HepG2 (cell line): ENCODE data around the gene RP2. TPM values are rescaled to one million over a fixed set of nuclear protein-coding genes. Genes with fewer than 3 reads are reported as not detected.

Experiments
- ATAC-seq: fragments of 200-7000 bp; cut with Tn5 transposase; 3 replicates; pipeline ENCODE4 v1.9.1; 2020; ENCODE audit warnings: mild to moderate bottlenecking, moderate library complexity
- BruUV-seq: library from RNA; stranded (reverse); fragments of 400-500 nt; replicated peaks from 2 replicates; lab custom pipeline; 2021; lab: Mats Ljungman, UMichigan
- CTCF ChIA-PET: fragments of 300-600 bp; formaldehyde crosslinking; extraction: SDS; loops from one replicate; lab custom pipeline; 2021; ENCODE audit warnings: low total read pairs, inconsistent platforms, low intra/inter-chr PET ratio; lab: Yijun Ruan, JAX
- POLR2A ChIA-PET: fragments of 350-600 bp; sonication (Branson Sonifier 250); formaldehyde crosslinking; loops from one replicate; lab custom pipeline; 2020; ENCODE audit warnings: antibody characterized with exemption, inconsistent platforms; lab: Yijun Ruan, JAX
- DNase-seq: peaks from one replicate; pipeline ENCODE4 v3.0.0-alpha.2; 2015; ENCODE audit warnings: low spot score
- FAIRE-seq: peaks from 3 replicates; lab custom pipeline; 2011; peaks lifted over from hg19 to GRCh38; lab: Jason Lieb, UNC
- H2AFZ ChIP-seq: one replicate; pipeline ENCODE4 v1.6.1; 2011; ENCODE audit warnings: low read length, inconsistent platforms
- H3K27ac ChIP-seq: fragments of 300-600 bp; 3 replicates; pipeline ENCODE4 v1.8.0; 2011; ENCODE audit warnings: mixed run types, mild to moderate bottlenecking, mixed read lengths, low read length, inconsistent platforms; ENCODE audit not compliant: insufficient read depth; ENCODE audit errors: extremely low read length
- H3K27me3 ChIP-seq, 2 experiments: fragments of 200-600 bp in 1 of 2; 2 replicates in 1 of 2; 3 replicates in 1 of 2; pipeline versions ENCODE4 v1.6.0 to v1.8.0; 2011; ENCODE audit warnings: low read length in 2 of 2, mild to moderate bottlenecking in 2 of 2, moderate library complexity in 2 of 2, inconsistent platforms in 1 of 2; ENCODE audit not compliant: insufficient read depth in 2 of 2, control insufficient read depth in 1 of 2
- H3K36me3 ChIP-seq, 2 experiments: fragments of 200-600 bp in 1 of 2; replicated peaks in 1 of 2; 2 replicates in 1 of 2; 3 replicates in 1 of 2; pipeline versions ENCODE4 v1.5.1 to v1.8.0; 2011; ENCODE audit warnings: low read length in 2 of 2, inconsistent platforms in 1 of 2; ENCODE audit not compliant: insufficient read depth in 2 of 2, control insufficient read depth in 1 of 2
- H3K4me1 ChIP-seq: 2 replicates; pipeline ENCODE4 v1.5.1; 2012; ENCODE audit warnings: low read length, inconsistent platforms; ENCODE audit not compliant: insufficient read depth
- H3K4me2 ChIP-seq: 2 replicates; pipeline ENCODE4 v1.6.0; 2011; ENCODE audit warnings: low read depth, low read length, inconsistent platforms
- H3K4me3 ChIP-seq, 3 experiments: fragments of 200-600 bp in 1 of 3; sonication (generic), shearing (Covaris generic) in 1 of 3; replicated peaks in 1 of 3; 2 replicates each; pipeline ENCODE4 v1.5.1; 2011 to 2016; ENCODE audit warnings: low read length in 3 of 3, inconsistent platforms in 2 of 3, low read depth in 2 of 3, mild to moderate bottlenecking in 2 of 3, control low read depth in 1 of 3, mixed read lengths in 1 of 3; ENCODE audit not compliant: insufficient read depth in 1 of 3
- H3K79me2 ChIP-seq: one replicate; pipeline ENCODE4 v1.6.1; 2011; ENCODE audit warnings: low read length, inconsistent platforms; ENCODE audit not compliant: insufficient read depth
- H3K9ac ChIP-seq: 2 replicates; pipeline ENCODE4 v1.6.0; 2011; ENCODE audit warnings: mild to moderate bottlenecking, low read depth, low read length, inconsistent platforms; ENCODE audit not compliant: insufficient read depth
- H3K9me3 ChIP-seq: 2 replicates; pipeline ENCODE4 v1.5.1; 2012; ENCODE audit warnings: mild to moderate bottlenecking, low read length
- H4K20me1 ChIP-seq: 2 replicates; pipeline ENCODE4 v1.6.0; 2011; ENCODE audit warnings: inconsistent platforms, mild to moderate bottlenecking, low read length, moderate library complexity; ENCODE audit not compliant: insufficient read depth
- ATF7-NPFF ChIP-seq: sonication (generic); formaldehyde crosslinking; IDR thresholded peaks from 2 replicates; pipeline ENCODE4 v1.8.1; 2023; ENCODE audit warnings: mild to moderate bottlenecking, low read depth, missing genetic modification reagents, moderate library complexity
- HIC2 ChIP-seq: sonication (generic); formaldehyde crosslinking; IDR thresholded peaks from 2 replicates; pipeline ENCODE4 v1.9.0; 2022; ENCODE audit warnings: low read depth, missing genetic modification reagents
- KAT2B ChIP-seq: fragments of 150-350 bp; IDR thresholded peaks from 2 replicates; pipeline ENCODE4 v1.6.1; 2014; ENCODE audit warnings: low read depth, low read length, borderline replicate concordance
- MAFF ChIP-seq: IDR thresholded peaks from 2 replicates; pipeline ENCODE4 v1.6.1; 2011; ENCODE audit warnings: low read depth, low read length, improper control_type of control experiment
- NFIB ChIP-seq: sonication (generic); formaldehyde crosslinking; IDR thresholded peaks from 2 replicates; pipeline ENCODE4 v1.9.0; 2021; ENCODE audit warnings: missing genetic modification reagents, mild to moderate bottlenecking, borderline replicate concordance
- ONECUT2 ChIP-seq: sonication (generic); formaldehyde crosslinking; IDR thresholded peaks from 2 replicates; pipeline ENCODE4 v1.4.0; 2020; ENCODE audit warnings: missing genetic modification reagents
- SNAPC2 ChIP-seq: sonication (generic); formaldehyde crosslinking; IDR thresholded peaks from 2 replicates; pipeline ENCODE4 v1.8.1; 2022; ENCODE audit warnings: mild to moderate bottlenecking, missing genetic modification reagents
- ZBTB21 ChIP-seq: sonication (generic); formaldehyde crosslinking; IDR thresholded peaks from 2 replicates; pipeline ENCODE4 v1.4.0; 2020; ENCODE audit warnings: missing genetic modification reagents
- ZBTB44 ChIP-seq: sonication (generic); formaldehyde crosslinking; IDR thresholded peaks from 2 replicates; pipeline ENCODE4 v1.4.0; 2020; ENCODE audit warnings: missing genetic modification reagents
- ZNF317 ChIP-seq: sonication (generic); formaldehyde crosslinking; IDR thresholded peaks from 2 replicates; pipeline ENCODE4 v1.5.0; 2020; ENCODE audit warnings: mild to moderate bottlenecking, missing genetic modification reagents
- ZNF564 ChIP-seq: sonication (generic); formaldehyde crosslinking; IDR thresholded peaks from 2 replicates; pipeline ENCODE4 v1.8.1; 2023; ENCODE audit warnings: mild to moderate bottlenecking, missing genetic modification reagents
- ZNF816 ChIP-seq: sonication (generic); formaldehyde crosslinking; IDR thresholded peaks from 2 replicates; pipeline ENCODE4 v1.8.0; 2022; ENCODE audit warnings: missing genetic modification reagents, mild to moderate bottlenecking, borderline replicate concordance
- WGBS: methylation state at CpG from one replicate; pipeline ENCODE4 v1.1.6; 2017; ENCODE audit warnings: low lambda C conversion rate; 5-methylcytosine and 5-hydroxymethylcytosine counted together
- in situ Hi-C: cut with HindIII; loops from 2 replicates; pipeline ENCODE4 v1.10.0; 2017; ENCODE audit warnings: low pct_unique_long_range_greater_than_20kb; ENCODE audit not compliant: extremely low pct_ligation_motif_present
- intact Hi-C: fragments of 100-400 bp; cut with micrococcal nuclease; formaldehyde crosslinking; loops from one replicate; pipeline ENCODE4 v1.10.0; 2022; ENCODE audit not compliant: unreplicated experiment
- polyA plus RNA-seq, 8 experiments: library from polyadenylated mRNA; depleted of rRNA in 3 of 8; stranded (reverse) in 7 of 8; unstranded in 1 of 8; fragments of >200 nt; fragmentation: Illumina TruSeq in 4 of 8; extraction: Trizol in 4 of 8; gene quantifications; 2 replicates each; pipeline versions ENCODE4 v1.2.1 to v1.2.3, GENCODE V29; 2011 to 2016; ENCODE audit warnings: low read depth in 4 of 8, missing spikeins in 1 of 8, mixed read lengths in 1 of 8; ENCODE audit not compliant: insufficient read depth in 1 of 8
- total RNA-seq, 5 experiments: library from RNA; depleted of rRNA; stranded (reverse); fragments of >200 nt; fragmentation: Illumina TruSeq; extraction: Trizol; gene quantifications; 2 replicates each; pipeline ENCODE4 v1.2.3, GENCODE V29; 2016; ENCODE audit warnings: low read depth in 1 of 5
- TF ChIP-seq, protein P1 (sequence below): sonication (generic); formaldehyde crosslinking; IDR thresholded peaks from 2 replicates; pipeline ENCODE4 v1.5.1; 2020; ENCODE audit warnings: missing genetic modification reagents, mild to moderate bottlenecking, borderline replicate concordance
- TF ChIP-seq, protein P2 (sequence below): sonication (generic); formaldehyde crosslinking; IDR thresholded peaks from 2 replicates; pipeline ENCODE4 v1.5.1; 2020; ENCODE audit warnings: missing genetic modification reagents, mild to moderate bottlenecking, borderline replicate concordance
- TF ChIP-seq, protein P3 (sequence below): sonication (generic); formaldehyde crosslinking; IDR thresholded peaks from 2 replicates; pipeline ENCODE4 v1.4.0; 2020; ENCODE audit warnings: missing genetic modification reagents
- TF ChIP-seq, protein P4 (sequence below): sonication (generic); IDR thresholded peaks from 2 replicates; pipeline ENCODE4 v1.6.1; 2016; ENCODE audit warnings: low read depth, borderline replicate concordance

The RP2 gene
- total and polyA plus RNA-seq, 2 of the 13 experiments (the other 11 are each of a cell fraction or from before 2014, with no cell fraction given): 5.0 to 9.9 TPM

GRCh38 chrX:46860557-46860956 is 23.7 kb downstream of the RP2 start (continued):
- TF ChIP-seq, protein P1, sequence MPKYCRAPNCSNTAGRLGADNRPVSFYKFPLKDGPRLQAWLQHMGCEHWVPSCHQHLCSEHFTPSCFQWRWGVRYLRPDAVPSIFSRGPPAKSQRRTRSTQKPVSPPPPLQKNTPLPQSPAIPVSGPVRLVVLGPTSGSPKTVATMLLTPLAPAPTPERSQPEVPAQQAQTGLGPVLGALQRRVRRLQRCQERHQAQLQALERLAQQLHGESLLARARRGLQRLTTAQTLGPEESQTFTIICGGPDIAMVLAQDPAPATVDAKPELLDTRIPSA (CRISPR knock-in tag): no peak
- TF ChIP-seq ONECUT2 (CRISPR knock-in tag): peak; percentile 82
- TF ChIP-seq ATF7-NPFF (CRISPR knock-in tag): no peak
- no peak for TF ChIP-seq ZBTB21 (CRISPR knock-in tag)
- TF ChIP-seq ZNF317 (CRISPR knock-in tag): no peak
- no peak for TF ChIP-seq ZBTB44 (CRISPR knock-in tag)
- TF ChIP-seq ZNF816 (CRISPR knock-in tag): no peak
- no peak for TF ChIP-seq HIC2 (CRISPR knock-in tag)

DNA sequence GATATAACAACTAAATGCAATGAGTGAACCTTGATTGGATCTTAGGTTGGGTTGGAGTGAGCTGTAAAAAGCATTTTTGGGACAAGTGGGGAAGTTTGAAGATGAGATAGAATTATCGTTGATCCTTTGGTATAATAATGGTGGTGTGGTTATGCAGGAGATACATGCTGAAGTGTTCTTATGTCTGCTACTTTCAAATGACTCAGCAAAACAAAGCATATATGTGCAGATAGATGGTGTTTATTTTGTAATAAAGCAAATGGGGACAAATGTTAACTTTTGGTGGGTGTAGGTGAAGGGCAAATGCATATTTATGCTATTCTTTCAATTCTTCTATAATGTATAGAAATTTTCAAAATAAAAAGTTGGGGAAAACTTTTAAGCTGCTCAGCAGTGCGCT is 26.2 kb downstream of the RP2 start:
- Histone ChIP-seq H3K79me2 (no peaks in the 10 kb centered on the region), H3K4me1 (0 out of 2 replicates have a peak, but pooled peaks cover 7% of the 10 kb centered on the region), H3K4me2 (no peak overlapping the region), H3K27ac (no peak overlapping the region), H3K36me3 (no peaks in the 10 kb centered on the region), H3K4me3 (no peak overlapping the region), H3K27me3 (no peaks in the 10 kb centered on the region), H3K9me3 (no peaks in the 10 kb centered on the region), H4K20me1 (no peaks in the 10 kb centered on the region), H2AFZ (no peak overlapping the region), H3K9ac (no peak overlapping the region)
- ChIA-PET CTCF (no interaction called here), POLR2A (no interaction called here)
- WGBS: 100% methylated on average over 2 of the region's 2 CpGs
- DNase-seq (no peak), ATAC-seq (no peak), FAIRE-seq (no peak)
- no TSS peak for BruUV-seq
- intact Hi-C loops (no loop called here), in situ Hi-C loops (no loop called here)
- TF ChIP-seq ZNF564 (no peak), KAT2B (no peak), SNAPC2 (CRISPR knock-in tag) (no peak), MAFF (peak; percentile 32; the same call in 1 of the 2 replicates), NFIB (CRISPR knock-in tag) (no peak)
- TF ChIP-seq, protein P2, sequence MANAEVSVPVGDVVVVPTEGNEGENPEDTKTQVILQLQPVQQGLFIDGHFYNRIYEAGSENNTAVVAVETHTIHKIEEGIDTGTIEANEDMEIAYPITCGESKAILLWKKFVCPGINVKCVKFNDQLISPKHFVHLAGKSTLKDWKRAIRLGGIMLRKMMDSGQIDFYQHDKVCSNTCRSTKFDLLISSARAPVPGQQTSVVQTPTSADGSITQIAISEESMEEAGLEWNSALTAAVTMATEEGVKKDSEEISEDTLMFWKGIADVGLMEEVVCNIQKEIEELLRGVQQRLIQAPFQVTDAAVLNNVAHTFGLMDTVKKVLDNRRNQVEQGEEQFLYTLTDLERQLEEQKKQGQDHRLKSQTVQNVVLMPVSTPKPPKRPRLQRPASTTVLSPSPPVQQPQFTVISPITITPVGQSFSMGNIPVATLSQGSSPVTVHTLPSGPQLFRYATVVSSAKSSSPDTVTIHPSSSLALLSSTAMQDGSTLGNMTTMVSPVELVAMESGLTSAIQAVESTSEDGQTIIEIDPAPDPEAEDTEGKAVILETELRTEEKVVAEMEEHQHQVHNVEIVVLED (CRISPR knock-in tag): no peak
- TF ChIP-seq, protein P3, sequence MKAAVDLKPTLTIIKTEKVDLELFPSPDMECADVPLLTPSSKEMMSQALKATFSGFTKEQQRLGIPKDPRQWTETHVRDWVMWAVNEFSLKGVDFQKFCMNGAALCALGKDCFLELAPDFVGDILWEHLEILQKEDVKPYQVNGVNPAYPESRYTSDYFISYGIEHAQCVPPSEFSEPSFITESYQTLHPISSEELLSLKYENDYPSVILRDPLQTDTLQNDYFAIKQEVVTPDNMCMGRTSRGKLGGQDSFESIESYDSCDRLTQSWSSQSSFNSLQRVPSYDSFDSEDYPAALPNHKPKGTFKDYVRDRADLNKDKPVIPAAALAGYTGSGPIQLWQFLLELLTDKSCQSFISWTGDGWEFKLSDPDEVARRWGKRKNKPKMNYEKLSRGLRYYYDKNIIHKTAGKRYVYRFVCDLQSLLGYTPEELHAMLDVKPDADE (CRISPR knock-in tag): no peak
- TF ChIP-seq, protein P4, sequence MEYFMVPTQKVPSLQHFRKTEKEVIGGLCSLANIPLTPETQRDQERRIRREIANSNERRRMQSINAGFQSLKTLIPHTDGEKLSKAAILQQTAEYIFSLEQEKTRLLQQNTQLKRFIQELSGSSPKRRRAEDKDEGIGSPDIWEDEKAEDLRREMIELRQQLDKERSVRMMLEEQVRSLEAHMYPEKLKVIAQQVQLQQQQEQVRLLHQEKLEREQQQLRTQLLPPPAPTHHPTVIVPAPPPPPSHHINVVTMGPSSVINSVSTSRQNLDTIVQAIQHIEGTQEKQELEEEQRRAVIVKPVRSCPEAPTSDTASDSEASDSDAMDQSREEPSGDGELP: no peak
